GM21576 (cell line): ENCODE data around the gene CHN2.

Experiments
- ATAC-seq: cut with Tn5 transposase; IDR thresholded peaks from one replicate; pipeline ENCODE4 v1.9.1; 2021; ENCODE audit warnings: mild to moderate bottlenecking, moderate library complexity; ENCODE audit not compliant: unreplicated experiment

The CHN2 gene

GRCh38 chr7:29281782-29282541 is 87.4 kb downstream of the CHN2 start:
- ATAC-seq: no peak

GRCh38 chr7:29282819-29283414 is 88.3 kb downstream of the CHN2 start:
- ATAC-seq: no peak

GRCh38 chr7:29284696-29285443 is 90.3 kb downstream of the CHN2 start:
- ATAC-seq: no peak

- ATAC-seq: no peak
Observed at GRCh38 chr7:29285444-29285793, 90.8 kb downstream of the CHN2 start.

GRCh38 chr7:29285861-29286260 is 91.3 kb downstream of the CHN2 start:
- ATAC-seq: no peak

GRCh38 chr7:29287366-29287765 is 92.8 kb downstream of the CHN2 start:
- no peak for ATAC-seq

- ATAC-seq: no peak
Observed at GRCh38 chr7:29288181-29289091, 93.9 kb downstream of the CHN2 start.

- peak; percentile 57 for ATAC-seq
Observed at GRCh38 chr7:29289156-29290021, 94.8 kb downstream of the CHN2 start.

- ATAC-seq: no peak
Observed at GRCh38 chr7:29290829-29291228, 96.3 kb downstream of the CHN2 start.

GRCh38 chr7:29291723-29292618 is 97.4 kb downstream of the CHN2 start:
- no peak for ATAC-seq

GRCh38 chr7:29292886-29293658 is 98.5 kb downstream of the CHN2 start:
- no peak for ATAC-seq

- no peak for ATAC-seq
Observed at GRCh38 chr7:29296421-29296820, 101.8 kb downstream of the CHN2 start.

GRCh38 chr7:29297194-29297890 is 102.8 kb downstream of the CHN2 start:
- no peak for ATAC-seq

- ATAC-seq: no peak
Observed at GRCh38 chr7:29299086-29299485, 104.5 kb downstream of the CHN2 start.

GRCh38 chr7:29300026-29300480 is 105.5 kb downstream of the CHN2 start:
- no peak for ATAC-seq

GRCh38 chr7:29300649-29301048 is 106.1 kb downstream of the CHN2 start:
- ATAC-seq: no peak

- ATAC-seq: no peak
Observed at GRCh38 chr7:29302666-29303395, 108.3 kb downstream of the CHN2 start.
